Heart left ventricle (tissue), 13 donors: Measurements from ENCODE around the gene CDHR3.

Source experiments
- POLR2A ChIP-seq, 2 donors: fragments of 450-650 bp; IDR thresholded peaks; one replicate each; pipeline ENCODE4 v1.6.1; 2017; ENCODE audit warnings: antibody characterized with exemption in 2 of 2, mild to moderate bottlenecking in 2 of 2, moderate library complexity in 2 of 2
- TF ChIP-seq, protein P1 (sequence below), 12 donors: fragments of 200-600 bp; sonication (generic) in 4 of 12; IDR thresholded peaks; one replicate each; pipeline versions ENCODE4 v1.5.0 to v1.8.0; 2018 to 2022; ENCODE audit warnings: antibody characterized with exemption in 12 of 12, mild to moderate bottlenecking in 5 of 12
- donor health status: ischemic (EF 13 %, LVEDD 7.1; RV severe dilation, severe dysfunction).
- donor health status: DM: no; HTN: yes; CAD: no.
- donor health status: DM: no; HTN: no; CAD: no.
- donor health status: ischemic (EF 25% LVEDD 6.9; RV normal size, moderate dysfunction).
- donor health status: ischemic (EF 25% LVEDD 5.7; RV mildly dilated, moderate dysfunction).
- donor health status: ischemic (EF 35%, LVEDD 5.7; RV mildly dilated, moderate dysfunction).
- donor health status: nonischemic (EF 11% LVEDD 7.7; RV severe dilation, severe dysfunction).
- donor health status: DM: yes; HTN: yes; CAD: no.
- donor health status: PGD.
- donor health status: ischemic (EF 29% LVEDD 5.4; RV normal size, mild dysfunction).
- donor health status: nonischemic (EF 23%, LVEDD 6.1; RV moderate dilation, normal function).

DNA sequence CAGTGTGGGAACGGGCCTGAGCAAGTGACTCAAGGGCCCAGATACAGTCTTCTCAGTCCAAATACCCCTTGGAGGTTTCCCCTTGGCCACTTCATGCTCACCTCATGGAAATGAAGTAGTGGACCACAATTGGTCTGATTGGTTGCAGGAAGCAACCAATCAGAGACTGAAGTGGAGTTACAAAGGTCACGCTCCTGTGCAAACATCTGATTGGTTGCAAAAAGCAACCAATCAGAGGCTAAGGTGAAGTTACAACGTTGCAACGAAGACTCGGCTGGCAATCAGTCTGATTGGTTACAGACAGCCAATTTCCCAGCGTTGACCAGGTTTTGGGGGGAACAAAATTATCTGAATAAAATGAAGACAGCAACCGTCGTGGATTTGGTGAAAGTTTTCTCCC, 72.5 kb downstream of the CDHR3 start:
- TF ChIP-seq, protein P1, sequence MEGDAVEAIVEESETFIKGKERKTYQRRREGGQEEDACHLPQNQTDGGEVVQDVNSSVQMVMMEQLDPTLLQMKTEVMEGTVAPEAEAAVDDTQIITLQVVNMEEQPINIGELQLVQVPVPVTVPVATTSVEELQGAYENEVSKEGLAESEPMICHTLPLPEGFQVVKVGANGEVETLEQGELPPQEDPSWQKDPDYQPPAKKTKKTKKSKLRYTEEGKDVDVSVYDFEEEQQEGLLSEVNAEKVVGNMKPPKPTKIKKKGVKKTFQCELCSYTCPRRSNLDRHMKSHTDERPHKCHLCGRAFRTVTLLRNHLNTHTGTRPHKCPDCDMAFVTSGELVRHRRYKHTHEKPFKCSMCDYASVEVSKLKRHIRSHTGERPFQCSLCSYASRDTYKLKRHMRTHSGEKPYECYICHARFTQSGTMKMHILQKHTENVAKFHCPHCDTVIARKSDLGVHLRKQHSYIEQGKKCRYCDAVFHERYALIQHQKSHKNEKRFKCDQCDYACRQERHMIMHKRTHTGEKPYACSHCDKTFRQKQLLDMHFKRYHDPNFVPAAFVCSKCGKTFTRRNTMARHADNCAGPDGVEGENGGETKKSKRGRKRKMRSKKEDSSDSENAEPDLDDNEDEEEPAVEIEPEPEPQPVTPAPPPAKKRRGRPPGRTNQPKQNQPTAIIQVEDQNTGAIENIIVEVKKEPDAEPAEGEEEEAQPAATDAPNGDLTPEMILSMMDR (IDR thresholded peaks at IDR 0.05): no peak
- no peak for TF ChIP-seq POLR2A (IDR thresholded peaks at IDR 0.05)
